GM23248 (cell line): ENCODE results near the gene CAB39.

Experiments used
- EZH2 ChIP-seq: fragments of 200-600 bp; sonication (generic); IDR thresholded peaks from 2 replicates; pipeline ENCODE4 v1.6.1; 2018; ENCODE audit warnings: antibody characterized with exemption, mild to moderate bottlenecking; ENCODE audit not compliant: insufficient read depth, poor library complexity, severe bottlenecking
- EZH2phosphoT487 ChIP-seq: fragments of 200-600 bp; sonication (generic); IDR thresholded peaks from 2 replicates; pipeline ENCODE4 v1.6.1; 2018; ENCODE audit warnings: antibody characterized with exemption, moderate library complexity, mild to moderate bottlenecking, low read depth; ENCODE audit not compliant: insufficient read depth

- TF ChIP-seq EZH2 (no peak), EZH2phosphoT487 (no peak)
These were observed 85.2 kb downstream of the CAB39 start for GRCh38 chr2:230797515-230798495.
